Calu3 (cell line): ENCODE data around the gene WNT4. TPM values are rescaled to one million over a fixed set of nuclear protein-coding genes. Genes with fewer than 3 reads are reported as not detected.

Experiments used
- BruUV-seq: library from RNA; stranded (reverse); fragments of 400-500 nt; replicated peaks from 2 replicates; lab custom pipeline; 2021; lab: Mats Ljungman, UMichigan
- CTCF ChIA-PET: fragments of 300-600 bp; sonication (Branson Sonifier 250); formaldehyde crosslinking; loops from one replicate; lab custom pipeline; 2022; ENCODE audit warnings: antibody characterized with exemption; lab: Charles Lee
- DNase-seq: peaks from one replicate; pipeline ENCODE4 v3.0.0; 2022
- H3K27ac Mint-ChIP-seq: one replicate; pipeline ENCODE4 v1.8.0; 2022; ENCODE audit warnings: mixed read lengths; ENCODE audit not compliant: unreplicated experiment
- H3K27me3 Mint-ChIP-seq: one replicate; pipeline ENCODE4 v1.8.0; 2022; ENCODE audit warnings: mixed read lengths; ENCODE audit not compliant: unreplicated experiment
- H3K36me3 Mint-ChIP-seq: one replicate; pipeline ENCODE4 v1.8.0; 2022; ENCODE audit warnings: mild to moderate bottlenecking, moderate library complexity, mixed read lengths; ENCODE audit not compliant: insufficient read depth, unreplicated experiment
- H3K4me1 Mint-ChIP-seq: one replicate; pipeline ENCODE4 v1.8.0; 2022; ENCODE audit warnings: mild to moderate bottlenecking, low read depth, mixed read lengths; ENCODE audit not compliant: unreplicated experiment
- H3K4me3 Mint-ChIP-seq: one replicate; pipeline ENCODE4 v1.8.0; 2022; ENCODE audit warnings: mild to moderate bottlenecking, low read depth, moderate library complexity, mixed read lengths; ENCODE audit not compliant: unreplicated experiment
- H3K9me3 Mint-ChIP-seq: one replicate; pipeline ENCODE4 v1.8.0; 2022; ENCODE audit warnings: low read depth, mixed read lengths; ENCODE audit not compliant: unreplicated experiment
- intact Hi-C: fragments of 100-400 bp; cut with micrococcal nuclease; formaldehyde crosslinking; loops from one replicate; pipeline ENCODE4 v1.10.0; 2022; ENCODE audit not compliant: unreplicated experiment
- total RNA-seq: library from RNA; stranded (reverse); gene quantifications from 2 replicates; pipeline ENCODE4 v1.2.3, GENCODE V29; 2022
- TF ChIP-seq, protein P1 (sequence below): fragments of 200-600 bp; IDR thresholded peaks from one replicate; pipeline ENCODE4 v1.8.0; 2022; ENCODE audit warnings: antibody characterized with exemption; ENCODE audit not compliant: unreplicated experiment

WNT4 gene
- total RNA-seq, 1 experiment from 2014 or later: 1.9 TPM

DNA sequence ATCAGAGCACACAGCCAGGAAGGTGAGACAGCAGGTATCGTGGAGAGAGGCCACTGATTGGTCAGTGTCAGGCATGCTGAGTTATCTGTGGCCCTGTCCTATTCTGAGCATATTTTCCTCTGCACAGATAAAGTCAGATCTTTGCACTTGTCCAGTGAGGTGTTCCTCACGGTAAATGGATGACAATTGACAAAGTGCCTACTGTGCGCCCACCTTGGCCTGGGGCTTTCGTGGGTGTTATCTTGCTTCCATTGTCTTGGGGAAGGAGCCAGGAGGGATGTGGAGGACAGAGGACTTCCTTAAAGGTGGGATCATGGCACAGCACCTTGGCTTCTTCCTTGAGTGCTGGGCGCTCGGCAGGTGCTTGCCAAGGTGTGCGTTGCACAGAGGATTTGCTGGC is 46.0 kb upstream of the WNT4 start:
- Mint-ChIP-seq H3K9me3 (no peaks in the 10 kb centered on the region), H3K27me3 (peaks cover 34% of the 10 kb centered on the region), H3K4me1 (no peaks in the 10 kb centered on the region), H3K36me3 (no peaks in the 10 kb centered on the region), H3K4me3 (no peak overlapping the region), H3K27ac (no peak overlapping the region)
- CTCF ChIA-PET: no interaction called here
- no TSS peak for BruUV-seq
- no peak for DNase-seq
- intact Hi-C loops: no loop called here
- TF ChIP-seq, protein P1, sequence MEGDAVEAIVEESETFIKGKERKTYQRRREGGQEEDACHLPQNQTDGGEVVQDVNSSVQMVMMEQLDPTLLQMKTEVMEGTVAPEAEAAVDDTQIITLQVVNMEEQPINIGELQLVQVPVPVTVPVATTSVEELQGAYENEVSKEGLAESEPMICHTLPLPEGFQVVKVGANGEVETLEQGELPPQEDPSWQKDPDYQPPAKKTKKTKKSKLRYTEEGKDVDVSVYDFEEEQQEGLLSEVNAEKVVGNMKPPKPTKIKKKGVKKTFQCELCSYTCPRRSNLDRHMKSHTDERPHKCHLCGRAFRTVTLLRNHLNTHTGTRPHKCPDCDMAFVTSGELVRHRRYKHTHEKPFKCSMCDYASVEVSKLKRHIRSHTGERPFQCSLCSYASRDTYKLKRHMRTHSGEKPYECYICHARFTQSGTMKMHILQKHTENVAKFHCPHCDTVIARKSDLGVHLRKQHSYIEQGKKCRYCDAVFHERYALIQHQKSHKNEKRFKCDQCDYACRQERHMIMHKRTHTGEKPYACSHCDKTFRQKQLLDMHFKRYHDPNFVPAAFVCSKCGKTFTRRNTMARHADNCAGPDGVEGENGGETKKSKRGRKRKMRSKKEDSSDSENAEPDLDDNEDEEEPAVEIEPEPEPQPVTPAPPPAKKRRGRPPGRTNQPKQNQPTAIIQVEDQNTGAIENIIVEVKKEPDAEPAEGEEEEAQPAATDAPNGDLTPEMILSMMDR: no peak

DNA sequence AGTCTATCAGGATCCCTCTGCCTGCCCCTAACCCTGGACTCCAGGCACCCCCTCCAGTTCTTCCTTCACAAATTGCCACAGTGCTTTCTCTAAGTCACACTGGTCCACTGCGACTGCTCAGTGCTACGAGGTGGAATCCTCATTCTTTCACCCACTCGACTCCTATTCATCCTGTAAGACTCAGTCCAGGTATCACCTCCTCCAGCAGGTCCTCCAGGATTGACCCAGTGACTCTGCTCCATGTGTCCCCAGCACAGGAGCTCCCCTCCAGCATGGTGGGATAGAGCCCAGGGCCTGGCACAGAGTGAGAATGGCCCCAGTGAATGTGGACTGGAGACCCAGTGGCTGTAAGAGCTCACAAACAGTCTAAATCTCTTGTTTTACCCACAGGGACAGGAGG is 45.5 kb upstream of the WNT4 start:
- no peak overlapping the region for H3K27ac Mint-ChIP-seq
- intact Hi-C loops: no loop called here
- H3K27me3 Mint-ChIP-seq: peaks cover 34% of the 10 kb centered on the region
- H3K4me3 Mint-ChIP-seq: no peak overlapping the region
- no TSS peak for BruUV-seq
- no peaks in the 10 kb centered on the region for H3K9me3 Mint-ChIP-seq
- H3K4me1 Mint-ChIP-seq: no peaks in the 10 kb centered on the region
- no peaks in the 10 kb centered on the region for H3K36me3 Mint-ChIP-seq
- CTCF ChIA-PET: no interaction called here
- DNase-seq: no peak
- TF ChIP-seq, protein P1: no peak

DNA sequence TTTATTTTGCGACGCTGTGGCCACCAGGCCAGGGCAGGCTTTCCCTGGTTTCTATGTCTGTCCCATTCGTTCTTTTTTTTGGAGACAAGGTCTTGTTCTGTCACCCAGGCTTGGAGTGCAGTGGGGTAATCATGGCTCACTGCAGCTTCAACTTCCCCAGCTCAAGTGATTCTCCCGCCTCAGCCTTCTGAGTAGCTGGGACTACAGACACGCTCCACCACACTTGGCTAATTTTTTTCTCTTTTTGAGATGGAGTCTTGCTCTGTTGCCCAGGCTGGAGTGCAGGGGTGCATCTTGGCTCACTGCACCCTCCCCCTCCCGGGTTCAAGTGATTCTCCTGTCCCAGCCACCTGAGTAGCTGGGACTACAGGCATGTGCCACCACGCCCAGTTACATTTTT is 43.4 kb upstream of the WNT4 start:
- intact Hi-C loops: no loop called here
- peaks cover 37% of the 10 kb centered on the region for H3K27me3 Mint-ChIP-seq
- H3K36me3 Mint-ChIP-seq: no peaks in the 10 kb centered on the region
- H3K4me1 Mint-ChIP-seq: no peaks in the 10 kb centered on the region
- H3K4me3 Mint-ChIP-seq: no peak overlapping the region
- DNase-seq: no peak
- no peak overlapping the region for H3K27ac Mint-ChIP-seq
- no peaks in the 10 kb centered on the region for H3K9me3 Mint-ChIP-seq
- BruUV-seq: no TSS peak
- CTCF ChIA-PET: no interaction called here
- TF ChIP-seq, protein P1: no peak

DNA sequence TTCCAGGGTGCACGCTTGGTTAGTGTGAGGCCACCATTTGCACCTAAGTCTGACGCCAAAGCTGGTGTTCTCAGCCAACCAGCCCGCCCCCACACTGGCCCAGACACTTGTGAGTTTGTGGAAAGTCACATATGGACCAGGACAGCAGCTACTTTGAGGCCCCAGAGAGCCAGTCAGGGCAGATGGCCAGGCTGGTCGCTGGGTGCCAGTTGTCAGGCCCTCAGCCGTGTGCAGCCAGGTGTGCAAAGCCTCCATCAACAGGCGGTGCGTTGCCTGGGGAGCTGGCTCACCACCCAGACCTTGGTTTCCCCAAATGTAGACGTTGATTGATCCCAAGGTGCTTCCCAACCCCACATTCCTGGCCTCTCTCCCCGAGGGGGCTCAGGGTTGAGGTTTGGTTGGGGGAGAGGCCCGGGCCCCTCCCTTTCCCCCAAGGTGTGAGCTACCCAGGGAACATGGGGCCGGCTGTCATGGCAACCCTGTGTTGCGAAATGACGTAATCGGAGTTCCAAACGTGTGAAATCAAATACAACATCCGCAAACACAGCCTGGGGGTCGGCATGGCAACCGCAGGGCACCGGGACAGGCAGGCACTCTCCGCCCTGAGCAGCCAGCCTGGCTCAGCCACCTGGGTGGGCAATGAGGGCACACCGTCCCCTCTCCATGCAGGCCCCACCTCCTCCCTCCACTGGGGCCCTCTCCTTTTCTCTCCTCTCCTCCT is 42.2 kb upstream of the WNT4 start:
- peak; percentile 44 for DNase-seq
- no TSS peak for BruUV-seq
- Mint-ChIP-seq H3K4me3 (no peak overlapping the region), H3K9me3 (no peaks in the 10 kb centered on the region), H3K27ac (no peak overlapping the region), H3K27me3 (peaks cover 27% of the 10 kb centered on the region), H3K36me3 (no peaks in the 10 kb centered on the region), H3K4me1 (no peaks in the 10 kb centered on the region)
- CTCF ChIA-PET: no interaction called here
- intact Hi-C loops: no loop called here
- TF ChIP-seq, protein P1: no peak
